OCI-LY3 (cell line): Measurements from ENCODE around the gene SLC23A1.

Experiments used
- CTCF ChIP-seq: fragments of 200-600, 300-600 bp; sonication (generic); IDR thresholded peaks from 2 replicates; pipeline ENCODE4 v1.5.1; 2014; ENCODE audit warnings: antibody characterized with exemption, low read length, low read depth
- EZH2phosphoT487 ChIP-seq: fragments of 200-600 bp; shearing (Covaris generic); IDR thresholded peaks from 2 replicates; pipeline ENCODE4 v1.6.1; 2018; ENCODE audit warnings: antibody characterized with exemption, mixed run types, low read depth

- TF ChIP-seq CTCF: no peak
- TF ChIP-seq EZH2phosphoT487: no peak
Observed at GRCh38 chr5:139430015-139430414, 46.9 kb upstream of the SLC23A1 start.
